ENCODE data around the gene FYN.

- TF ChIP-seq POLR2A (IDR thresholded peaks at IDR 0.05; ENCODE audit: low read depth, low read length) = no peak
- no peak for TF ChIP-seq RCOR1 (conservative IDR thresholded peaks at IDR 0.05; ENCODE audit: low read depth, low read length)
- TF ChIP-seq ETV6 (conservative IDR thresholded peaks at IDR 0.05 in 1 of 2, IDR thresholded peaks at IDR 0.05 in 1 of 2; ENCODE audit: borderline replicate concordance in 1 of 2, low read depth in 1 of 2) = no peak
- no peak for TF ChIP-seq CTCF (IDR thresholded peaks at IDR 0.05 in 2 of 3, conservative IDR thresholded peaks at IDR 0.05 in 1 of 3; ENCODE audit: control insufficient read depth in 2 of 3, extremely low read depth in 1 of 3, insufficient read depth in 1 of 3, low read depth in 3 of 3, low read length in 3 of 3)
- TF ChIP-seq CBX5 (IDR thresholded peaks at IDR 0.05; ENCODE audit: low read depth) = no peak
- TF ChIP-seq ELK1 (IDR thresholded peaks at IDR 0.05; ENCODE audit: low read depth, low read length) = no peak
- no peak for TF ChIP-seq MYC (IDR thresholded peaks at IDR 0.05; ENCODE audit: insufficient read depth, insufficient read length, insufficient replicate concordance, low read length, severe bottlenecking)
Measured at GRCh38 chr6:111615916-111616612, 257.2 kb downstream of the FYN start.
